ENCODE measurements around the gene ZBTB45. TPM values are rescaled to one million over a fixed set of nuclear protein-coding genes. Genes with fewer than 3 reads are reported as not detected.

ZBTB45 gene
- total RNA-seq, 4 donors from 2014 or later, result 9.8 to 14.0 (median 13.4) TPM

- no peaks in the 10 kb centered on the region for H3K27me3 ChIP-seq
- WGBS, 2 donors (ENCODE audit: low coverage in 1 of 2), result 0% methylated on average over 1 of the region's 1 CpG; no CpG with 5 or more reads in 1 of the 2 donors
- no peak for ATAC-seq
- no peak overlapping the region for H3K27ac ChIP-seq
- peaks cover 9 to 81% of the 10 kb centered on the region in 2 donors for H3K36me3 ChIP-seq
- H3K4me1 ChIP-seq, result peaks cover 8 to 66% (median 32%) of the 10 kb centered on the region in 3 donors
- TF ChIP-seq POLR2A (IDR thresholded peaks at IDR 0.05) (no peak), CTCF (IDR thresholded peaks at IDR 0.05) (no peak), EP300 (IDR thresholded peaks at IDR 0.05) (no peak), POLR2AphosphoS5 (IDR thresholded peaks at IDR 0.05) (no peak)
- no peak overlapping the region for H3K4me3 ChIP-seq
- H3K9me3 ChIP-seq, result no peaks in the 10 kb centered on the region
These were observed 31.5 kb upstream of the ZBTB45 start for GRCh38 chr19:58551123-58551497.

GRCh38 chr19:58550362-58551122 lies 30.9 kb upstream of the ZBTB45 start:
- 50% methylated on average over 1 of the region's 13 CpGs; no CpG with 5 or more reads in 1 of the 2 donors for WGBS, 2 donors (ENCODE audit: low coverage in 1 of 2)
- Histone ChIP-seq H3K9me3 (no peaks in the 10 kb centered on the region), H3K4me1 (peaks cover 11 to 66% (median 32%) of the 10 kb centered on the region in 3 donors), H3K27me3 (no peaks in the 10 kb centered on the region), H3K27ac (no peak overlapping the region), H3K4me3 (no peak overlapping the region), H3K36me3 (peaks cover 9 to 81% of the 10 kb centered on the region in 2 donors)
- no peak for ATAC-seq
- TF ChIP-seq CTCF (IDR thresholded peaks at IDR 0.05) (no peak), POLR2AphosphoS5 (IDR thresholded peaks at IDR 0.05) (no peak), POLR2A (IDR thresholded peaks at IDR 0.05) (no peak), EP300 (IDR thresholded peaks at IDR 0.05) (no peak)

GRCh38 chr19:58549664-58550361 lies 30.2 kb upstream of the ZBTB45 start:
- no peak for ATAC-seq
- Histone ChIP-seq H3K4me3 (no peak overlapping the region), H3K27me3 (no peaks in the 10 kb centered on the region), H3K36me3 (peaks cover 9 to 81% of the 10 kb centered on the region in 2 donors), H3K4me1 (peaks cover 11 to 69% (median 32%) of the 10 kb centered on the region in 3 donors), H3K27ac (no peak overlapping the region), H3K9me3 (no peaks in the 10 kb centered on the region)
- TF ChIP-seq POLR2AphosphoS5 (IDR thresholded peaks at IDR 0.05) (no peak), POLR2A (IDR thresholded peaks at IDR 0.05) (no peak), EP300 (IDR thresholded peaks at IDR 0.05) (no peak), CTCF (IDR thresholded peaks at IDR 0.05) (no peak)
- 87% methylated on average over 4 of the region's 11 CpGs; no CpG with 5 or more reads in 1 of the 2 donors for WGBS, 2 donors (ENCODE audit: low coverage in 1 of 2)

- 84% methylated on average over 6 of the region's 20 CpGs; no CpG with 5 or more reads in 1 of the 2 donors for WGBS, 2 donors (ENCODE audit: low coverage in 1 of 2)
- H3K9me3 ChIP-seq, result no peaks in the 10 kb centered on the region
- no peaks in the 10 kb centered on the region for H3K27me3 ChIP-seq
- no peak for ATAC-seq
- no peak overlapping the region for H3K27ac ChIP-seq
- no peak overlapping the region for H3K4me3 ChIP-seq
- TF ChIP-seq EP300 (IDR thresholded peaks at IDR 0.05) (no peak), POLR2A (IDR thresholded peaks at IDR 0.05) (no peak), POLR2AphosphoS5 (IDR thresholded peaks at IDR 0.05) (no peak), CTCF (IDR thresholded peaks at IDR 0.05) (no peak)
- H3K36me3 ChIP-seq, result peaks cover 9 to 81% of the 10 kb centered on the region in 2 donors
- H3K4me1 ChIP-seq, result peaks cover 10 to 64% (median 29%) of the 10 kb centered on the region in 3 donors
These were observed 29.5 kb upstream of the ZBTB45 start for GRCh38 chr19:58548859-58549663.
